Measurements from ENCODE around the gene IGSF22. TPM values are rescaled to one million over a fixed set of nuclear protein-coding genes. Genes with fewer than 3 reads are reported as not detected.
"Not testable (repeated sequence)": the region's sequence is repeated elsewhere in the genome, so short reads cannot be mapped to it uniquely, and the experiment has no call there.

Gene IGSF22
- total RNA-seq, 1 donor from 2014 or later: 0.26 TPM

- DNase-seq (ENCODE audit: low read depth in 2 of 2): not testable (repeated sequence)
Observed at GRCh38 chr11:18691467-18692140, 34.4 kb downstream of the IGSF22 start.

GRCh38 chr11:18684267-18684666, 41.7 kb downstream of the IGSF22 start:
- DNase-seq (ENCODE audit: low read depth in 2 of 2): no peak

GRCh38 chr11:18682466-18682865, 43.5 kb downstream of the IGSF22 start:
- no peak for DNase-seq (ENCODE audit: low read depth in 2 of 2)

GRCh38 chr11:18681949-18682348, 44.0 kb downstream of the IGSF22 start:
- not testable (repeated sequence) for DNase-seq (ENCODE audit: low read depth in 2 of 2)

GRCh38 chr11:18677560-18677959, 48.4 kb downstream of the IGSF22 start:
- DNase-seq (ENCODE audit: low read depth in 2 of 2): no peak

GRCh38 chr11:18676803-18677202, 49.2 kb downstream of the IGSF22 start:
- no peak for DNase-seq (ENCODE audit: low read depth in 2 of 2)

- not testable (repeated sequence) for DNase-seq (ENCODE audit: low read depth in 2 of 2)
Observed at GRCh38 chr11:18672209-18672608, 53.8 kb downstream of the IGSF22 start.

- DNase-seq (ENCODE audit: low read depth in 2 of 2): no peak
Observed at GRCh38 chr11:18671246-18671645, 54.7 kb downstream of the IGSF22 start.

- no peak for DNase-seq (ENCODE audit: low read depth in 2 of 2)
Observed at GRCh38 chr11:18669711-18670110, 56.3 kb downstream of the IGSF22 start.

GRCh38 chr11:18669219-18669596, 56.8 kb downstream of the IGSF22 start:
- DNase-seq (ENCODE audit: low read depth in 2 of 2): no peak

- no peak for DNase-seq (ENCODE audit: low read depth in 2 of 2)
Observed at GRCh38 chr11:18668131-18668530, 57.9 kb downstream of the IGSF22 start.

- DNase-seq (ENCODE audit: low read depth in 2 of 2): not testable (repeated sequence)
Observed at GRCh38 chr11:18665353-18665872, 60.6 kb downstream of the IGSF22 start.

- no peak for DNase-seq (ENCODE audit: low read depth in 2 of 2)
Observed at GRCh38 chr11:18657673-18658072, 68.3 kb downstream of the IGSF22 start.

Other genes starting within 250 kb of the IGSF22 start
- 43.9 and 51.5 TPM in 2 replicates for gene TSG101, start 199.2 kb downstream of the IGSF22 start, total RNA-seq
- 18.2 and 20.0 TPM in 2 replicates for gene UEVLD, start 137.5 kb downstream of the IGSF22 start, total RNA-seq
- gene MISFA, start 126.4 kb downstream of the IGSF22 start, total RNA-seq: 0.13 and 1.0 TPM in 2 replicates
- gene SPTY2D1, start 91.8 kb downstream of the IGSF22 start, total RNA-seq: 8.3 and 9.7 TPM in 2 replicates
- gene TMEM86A, start 27.4 kb downstream of the IGSF22 start, total RNA-seq: 1.9 and 6.8 TPM in 2 replicates
- not detected in 2 replicates for gene PTPN5, start 65.6 kb upstream of the IGSF22 start, total RNA-seq
- gene MRGPRX1, start 213.2 kb upstream of the IGSF22 start, total RNA-seq: not detected in 2 replicates

All from dermis microvascular lymphatic vessel endothelial cell (primary cell).